Testis (tissue), 2 donors: ENCODE data around the gene SPAAR.

Experiments
- CTCF ChIP-seq, 3 experiments: fragments of 450-650 bp in 2 of 3; fragments of 200-600 bp in 1 of 3; sonication (generic) in 1 of 3; IDR thresholded peaks; one replicate each; pipeline ENCODE4 v1.5.1; 2016 to 2019; ENCODE audit warnings: antibody characterized with exemption in 3 of 3, mild to moderate bottlenecking in 2 of 3, moderate library complexity in 1 of 3
- POLR2A ChIP-seq: fragments of 450-650 bp; IDR thresholded peaks from one replicate; pipeline ENCODE4 v1.6.1; 2017; ENCODE audit warnings: antibody characterized with exemption, mild to moderate bottlenecking, moderate library complexity

GRCh38 chr9:35862328-35862727 lies 47.0 kb upstream of the SPAAR start:
- TF ChIP-seq CTCF (IDR thresholded peaks at IDR 0.05), result no peak
- TF ChIP-seq POLR2A, result no peak
